Kidney (tissue), 14 donors: ENCODE data around the gene ARID5A. TPM values are rescaled to one million over a fixed set of nuclear protein-coding genes. Genes with fewer than 3 reads are reported as not detected.

ENCODE experiments used
- DNase-seq, 5 donors: peaks; one replicate each; pipeline ENCODE4 v3.0.0-alpha.2; 2013 to 2020
- FAIRE-seq: peaks from 2 replicates; lab custom pipeline; 2012; peaks lifted over from hg19 to GRCh38; lab: Jason Lieb, UNC
- H3K27ac ChIP-seq, 2 donors: one replicate each; pipeline ENCODE4 v1.7.0; 2013; ENCODE audit warnings: low read depth in 2 of 2, low read length in 2 of 2, inconsistent platforms in 1 of 2
- H3K27me3 ChIP-seq: one replicate; pipeline ENCODE4 v1.7.1; 2013; ENCODE audit warnings: low read length, inconsistent platforms; ENCODE audit not compliant: control insufficient read depth, insufficient read depth
- H3K36me3 ChIP-seq, 3 donors: one replicate each; pipeline versions ENCODE4 v1.7.0 to v1.7.1; 2013; ENCODE audit warnings: low read length in 3 of 3, control low read depth in 1 of 3, inconsistent platforms in 1 of 3; ENCODE audit not compliant: insufficient read depth in 3 of 3, control insufficient read depth in 2 of 3
- H3K4me1 ChIP-seq, 3 donors: one replicate each; pipeline versions ENCODE4 v1.7.0 to v1.7.1; 2013; ENCODE audit warnings: low read length in 3 of 3, inconsistent platforms in 1 of 3, low read depth in 1 of 3; ENCODE audit not compliant: control insufficient read depth in 2 of 3, insufficient read depth in 2 of 3
- H3K4me3 ChIP-seq, 3 donors: one replicate each; pipeline versions ENCODE4 v1.7.0 to v1.8.1; 2013; ENCODE audit warnings: low read length in 3 of 3, control low read depth in 1 of 3, inconsistent platforms in 1 of 3
- H3K9ac ChIP-seq, 3 donors: one replicate each; pipeline versions ENCODE4 v1.7.0 to v1.7.1; 2013; ENCODE audit warnings: low read length in 3 of 3, control low read depth in 1 of 3, inconsistent platforms in 1 of 3
- H3K9me3 ChIP-seq, 3 donors: one replicate each; pipeline versions ENCODE4 v1.7.0 to v1.7.1; 2013; ENCODE audit warnings: low read length in 3 of 3, control low read depth in 1 of 3, inconsistent platforms in 1 of 3; ENCODE audit not compliant: control insufficient read depth in 2 of 3, insufficient read depth in 1 of 3
- CTCF ChIP-seq: IDR thresholded peaks from 3 replicates; pipeline ENCODE4 v1.5.1; 2012; ENCODE audit warnings: mild to moderate bottlenecking, moderate library complexity, borderline replicate concordance; ENCODE audit not compliant: insufficient read depth; ENCODE audit errors: extremely low read depth
- intact Hi-C: fragments of 100-400 bp; cut with DNase I; formaldehyde crosslinking; loops from one replicate; pipeline ENCODE4 v1.11.1; 2022
- polyA plus RNA-seq: library from polyadenylated mRNA; stranded (reverse); fragments of 350-450 nt; fragmentation: Illumina TruSeq; extraction: RNeasy Lipid Tissue Mini Kit (QIAGEN cat#74804); gene quantifications from one replicate; pipeline ENCODE4 v1.2.3, GENCODE V29; 2014; ENCODE audit warnings: low read depth, low replicate concordance; ENCODE audit not compliant: insufficient read depth
- total RNA-seq: library from RNA; stranded (reverse); fragmentation: NEBNext Ultra II Directional; extraction: Animal tissue kit (Norgen Biotek cat#: 25700); gene quantifications from one replicate; pipeline ENCODE4 v1.2.1, GENCODE V29; 2021
- donor health status: control.
- donor health status: control.
- donor health status: control.
- donor health status: control.
- donor health status: control.
- donor health status: DM: yes; HTN: yes; CAD: no.
- donor health status: Normal renal cell carcinoma (clear cell type).

ARID5A gene
- total and polyA plus RNA-seq, 2 donors from 2014 or later, result 8.6 to 26.3 TPM

DNA sequence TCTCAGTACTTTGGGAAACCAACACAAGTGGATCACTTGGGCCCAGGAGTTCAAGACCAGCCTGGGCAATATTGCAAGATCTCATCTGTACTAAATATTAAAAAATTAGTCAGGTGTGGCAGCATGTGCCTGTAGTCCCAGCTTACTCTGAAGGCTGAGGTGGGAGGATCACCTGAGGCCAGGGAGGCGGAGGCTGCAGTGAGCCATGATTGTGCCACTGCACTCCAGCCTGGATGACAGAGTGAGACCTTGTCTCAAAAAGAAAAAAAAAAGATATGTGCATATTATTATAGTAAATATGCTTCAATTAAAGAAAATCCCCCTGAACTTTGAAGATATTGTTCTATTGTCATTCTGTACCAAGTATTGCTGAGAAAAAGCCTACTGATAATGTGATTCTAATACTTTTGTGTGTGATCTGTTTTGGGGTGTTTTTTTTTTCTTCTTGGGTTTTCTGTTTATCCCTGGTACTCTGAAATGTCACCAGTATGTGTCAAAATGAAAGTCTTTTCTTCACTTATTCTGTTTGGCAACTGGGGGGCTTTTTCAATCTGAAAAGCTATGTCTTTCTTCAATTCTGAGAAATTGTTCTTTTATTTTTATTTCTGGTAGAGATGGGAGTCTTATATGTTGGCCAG lies 44.6 kb upstream of the ARID5A start:
- DNase-seq, result no peak
- no peaks in the 10 kb centered on the region for H3K4me1 ChIP-seq
- no peaks in the 10 kb centered on the region for H3K27me3 ChIP-seq
- H3K9ac ChIP-seq, result no peak overlapping the region
- no peak overlapping the region for H3K27ac ChIP-seq
- H3K9me3 ChIP-seq, result peaks cover 0 to 7% (median 3%) of the 10 kb centered on the region in 3 donors
- intact Hi-C loops, result no loop called here
- no peak overlapping the region for H3K4me3 ChIP-seq
- no peaks in the 10 kb centered on the region for H3K36me3 ChIP-seq
- FAIRE-seq, result no peak
- no peak for TF ChIP-seq CTCF

DNA sequence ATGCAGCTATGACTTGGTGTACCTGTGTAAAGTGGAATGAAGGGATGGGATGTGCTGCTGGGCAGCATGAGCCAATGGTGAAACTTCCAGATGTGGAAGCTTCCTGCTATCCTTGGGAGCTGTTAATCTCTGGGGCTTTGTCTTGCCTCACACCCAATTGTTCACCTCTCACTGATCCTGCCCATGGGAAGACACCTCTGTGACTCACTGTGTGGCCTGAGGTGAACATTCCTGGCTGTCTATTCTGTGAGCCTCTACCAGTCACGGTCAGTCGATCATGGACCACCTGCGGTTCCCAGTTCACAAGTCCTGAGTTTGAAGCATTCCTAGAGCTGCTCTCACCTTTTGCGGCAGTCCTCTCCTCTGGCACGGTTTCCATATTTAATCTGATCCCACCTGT lies 43.5 kb upstream of the ARID5A start:
- intact Hi-C loops, result no loop called here
- no peak overlapping the region for H3K9ac ChIP-seq
- H3K4me3 ChIP-seq, result no peak overlapping the region
- H3K9me3 ChIP-seq, result peaks cover 0 to 7% (median 3%) of the 10 kb centered on the region in 3 donors
- no peaks in the 10 kb centered on the region for H3K36me3 ChIP-seq
- no peaks in the 10 kb centered on the region for H3K27me3 ChIP-seq
- DNase-seq, result no peak
- TF ChIP-seq CTCF, result no peak
- FAIRE-seq, result no peak
- no peaks in the 10 kb centered on the region for H3K4me1 ChIP-seq
- H3K27ac ChIP-seq, result no peak overlapping the region

DNA sequence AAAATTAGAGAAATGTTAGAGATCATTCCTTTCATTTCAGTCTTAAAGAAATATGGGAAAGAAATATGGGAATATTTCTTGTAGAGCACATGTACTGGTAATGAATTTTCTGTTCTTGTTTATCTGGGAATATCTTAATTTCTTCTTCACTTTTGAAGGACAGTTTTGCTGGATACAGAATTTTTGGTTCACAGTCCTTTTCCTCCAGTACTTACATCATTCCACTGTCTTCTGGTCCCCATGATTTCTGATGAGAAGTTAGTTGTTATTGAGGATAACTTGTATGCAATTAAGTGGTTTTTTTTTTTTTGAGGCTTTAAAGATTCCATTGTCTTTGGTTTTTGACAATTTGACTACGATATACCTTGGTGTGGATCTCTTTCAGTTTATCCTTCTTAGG lies 42.4 kb upstream of the ARID5A start:
- Histone ChIP-seq H3K4me3 (no peak overlapping the region), H3K36me3 (no peaks in the 10 kb centered on the region), H3K27me3 (no peaks in the 10 kb centered on the region), H3K9me3 (peaks cover 0 to 7% (median 3%) of the 10 kb centered on the region in 3 donors), H3K4me1 (no peaks in the 10 kb centered on the region), H3K27ac (no peak overlapping the region), H3K9ac (no peak overlapping the region)
- intact Hi-C loops, result no loop called here
- TF ChIP-seq CTCF, result no peak
- no peak for FAIRE-seq
- no peak for DNase-seq
